Measurements from ENCODE around the gene LIG3. TPM values are rescaled to one million over a fixed set of nuclear protein-coding genes. Genes with fewer than 3 reads are reported as not detected.

LIG3 gene
- total RNA-seq, 2 experiments from 2014 or later: 44.1 to 50.4 TPM

- DNase-seq: no peak
- Mint-ChIP-seq H3K36me3 (ENCODE audit: low read depth) (peaks cover 2% of the 10 kb centered on the region), H3K4me3 (no peak overlapping the region), H3K27me3 (no peaks in the 10 kb centered on the region), H3K27ac (peak overlapping the region; percentile 16), H3K9me3 (no peaks in the 10 kb centered on the region), H3K4me1 (ENCODE audit: low read depth) (peaks cover 48% of the 10 kb centered on the region)
- TF ChIP-seq CTCF (IDR thresholded peaks at IDR 0.05): no peak
- ATAC-seq: no peak
- CTCF ChIA-PET: interaction anchor here (1.0 to 2.1 kb wide), 6 partner anchors 9 to 100 kb away, joined by 3 to 11 read pairs (median 6); partner anchors contain the start of gene RAD51D
- POLR2A ChIA-PET: interaction anchor here (0.6 to 1.5 kb wide), 5 partner anchors 10 to 122 kb away, joined by 3 to 5 read pairs (median 3); partner anchors contain the start of gene NLE1
- intact Hi-C loops (cut with micrococcal nuclease): no loop called here
Observed at GRCh38 chr17:35019386-35020179, 39.3 kb downstream of the LIG3 start.

- Mint-ChIP-seq H3K9me3 (no peaks in the 10 kb centered on the region), H3K36me3 (ENCODE audit: low read depth) (peaks cover 1% of the 10 kb centered on the region), H3K27me3 (no peaks in the 10 kb centered on the region), H3K4me1 (ENCODE audit: low read depth) (peaks cover 48% of the 10 kb centered on the region), H3K27ac (peak overlapping the region; percentile 99), H3K4me3 (peak overlapping the region; percentile 74)
- TF ChIP-seq CTCF (IDR thresholded peaks at IDR 0.05): no peak
- DNase-seq: no peak
- ChIA-PET POLR2A (interaction anchor here (0.5 to 2.6 kb wide), 22 partner anchors 9 to 800 kb away, joined by 3 to 16 read pairs (median 4); partner anchors contain the start of genes CCT6B, LIG3, RAD51D and RFFL), CTCF (interaction anchor here (0.9 to 3.6 kb wide), 18 partner anchors 8 to 98 kb away, joined by 3 to 33 read pairs (median 4); partner anchors contain the start of genes RAD51D and RFFL)
- no peak for ATAC-seq
- intact Hi-C loops (cut with micrococcal nuclease): no loop called here
Observed at GRCh38 chr17:35021520-35022380, 41.4 kb downstream of the LIG3 start.

GRCh38 chr17:35022536-35023063, 42.3 kb downstream of the LIG3 start:
- no peak for TF ChIP-seq CTCF (IDR thresholded peaks at IDR 0.05)
- ChIA-PET CTCF (interaction anchor here (0.9 to 3.6 kb wide), 20 partner anchors 9 to 103 kb away, joined by 3 to 33 read pairs (median 4); partner anchors contain the start of genes RAD51D and RFFL), POLR2A (interaction anchor here (0.5 to 2.6 kb wide), 28 partner anchors 9 to 799 kb away, joined by 3 to 16 read pairs (median 4); partner anchors contain the start of genes CCT6B, LIG3, RAD51D and RFFL)
- H3K4me3 Mint-ChIP-seq: peak overlapping the region; percentile 74
- peaks cover 48% of the 10 kb centered on the region for H3K4me1 Mint-ChIP-seq (ENCODE audit: low read depth)
- ATAC-seq: peak; percentile 100
- peaks cover 1% of the 10 kb centered on the region for H3K36me3 Mint-ChIP-seq (ENCODE audit: low read depth)
- DNase-seq: peak; percentile 88
- H3K27ac Mint-ChIP-seq: peak overlapping the region; percentile 99
- no peaks in the 10 kb centered on the region for H3K27me3 Mint-ChIP-seq
- intact Hi-C loops (cut with micrococcal nuclease): no loop called here
- H3K9me3 Mint-ChIP-seq: no peaks in the 10 kb centered on the region

- intact Hi-C loops (cut with micrococcal nuclease): no loop called here
- ChIA-PET POLR2A (interaction anchor here (0.6 to 2.6 kb wide), 15 partner anchors 8 to 66 kb away, joined by 3 to 16 read pairs (median 5); partner anchors contain the start of genes LIG3 and RFFL), CTCF (interaction anchor here (0.7 to 3.6 kb wide), 10 partner anchors 12 to 102 kb away, joined by 3 to 33 read pairs (median 4); partner anchors contain the start of gene RAD51D)
- Mint-ChIP-seq H3K9me3 (no peaks in the 10 kb centered on the region), H3K27me3 (no peaks in the 10 kb centered on the region), H3K4me3 (peak overlapping the region; percentile 74), H3K36me3 (ENCODE audit: low read depth) (peaks cover 1% of the 10 kb centered on the region), H3K27ac (peak overlapping the region; percentile 99), H3K4me1 (ENCODE audit: low read depth) (peaks cover 51% of the 10 kb centered on the region)
- DNase-seq (no peak), ATAC-seq (no peak)
- no peak for TF ChIP-seq CTCF (IDR thresholded peaks at IDR 0.05)
Observed at GRCh38 chr17:35023538-35023937, 43.2 kb downstream of the LIG3 start.

Data from activated CD8-positive, alpha-beta T cell treated with anti-CD3 and anti-CD28 coated beads for 36 hours (primary cell).